Stomach (tissue), 4 donors: ENCODE measurements around the gene CSMD2.

Experiments
- CTCF ChIP-seq, 7 experiments: fragments of 450-650 bp in 4 of 7; fragments of 200-600 bp in 3 of 7; sonication (generic) in 3 of 7; IDR thresholded peaks; one replicate each; pipeline ENCODE4 v1.5.1; 2016 to 2019; ENCODE audit warnings: antibody characterized with exemption in 7 of 7, control low read depth in 2 of 7, mild to moderate bottlenecking in 1 of 7
- EP300 ChIP-seq: sonication (generic); formaldehyde crosslinking; IDR thresholded peaks from one replicate; pipeline ENCODE4 v1.6.1; 2017; ENCODE audit warnings: antibody characterized with exemption
- POLR2A ChIP-seq, 4 donors: fragments of 450-650 bp; IDR thresholded peaks; one replicate each; pipeline ENCODE4 v1.6.1; 2016; ENCODE audit warnings: antibody characterized with exemption in 4 of 4, control low read depth in 2 of 4, mild to moderate bottlenecking in 1 of 4, moderate library complexity in 1 of 4

- no peak for TF ChIP-seq EP300
- no peak for TF ChIP-seq CTCF (IDR thresholded peaks at IDR 0.05)
- no peak for TF ChIP-seq POLR2A (IDR thresholded peaks at IDR 0.05)
Observed at GRCh38 chr1:33586795-33587194, 578.2 kb downstream of the CSMD2 start.
